Mammary epithelial cell (primary cell): Measurements from ENCODE around the gene TNIK.

Source experiments
- EZH2 ChIP-seq: IDR thresholded peaks from 2 replicates; pipeline ENCODE4 v1.6.1; 2012; ENCODE audit warnings: low read length, inconsistent platforms, borderline replicate concordance
- TF ChIP-seq, protein P1 (sequence below), 2 donors: IDR thresholded peaks in 1 of 2; conservative IDR thresholded peaks in 1 of 2; 2 replicates each; pipeline ENCODE4 v1.5.1; 2011 to 2012; ENCODE audit warnings: inconsistent platforms in 2 of 2, low read length in 2 of 2, mild to moderate bottlenecking in 2 of 2, control low read depth in 1 of 2, low read depth in 1 of 2; ENCODE audit not compliant: insufficient read depth in 1 of 2; ENCODE audit errors: extremely low read depth in 1 of 2

DNA sequence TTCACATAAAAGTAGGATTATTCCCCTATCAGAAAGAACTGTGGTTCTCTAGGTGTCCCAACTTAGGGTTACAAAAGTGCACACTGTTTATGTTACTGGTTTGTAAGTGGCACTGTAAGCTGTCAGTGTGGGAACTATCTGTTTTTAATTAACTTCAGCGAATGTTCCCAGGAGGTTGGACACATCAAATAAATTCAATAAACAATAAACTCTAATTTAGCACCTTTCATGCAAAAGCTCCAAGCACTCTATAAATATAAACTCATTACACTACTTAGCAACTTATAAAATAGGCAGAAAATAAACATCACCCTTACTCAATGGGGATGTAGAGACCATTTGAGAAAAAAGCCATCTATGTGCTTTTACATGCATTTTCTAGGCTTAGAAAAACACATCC is 265.2 kb downstream of the TNIK start:
- TF ChIP-seq, protein P1, sequence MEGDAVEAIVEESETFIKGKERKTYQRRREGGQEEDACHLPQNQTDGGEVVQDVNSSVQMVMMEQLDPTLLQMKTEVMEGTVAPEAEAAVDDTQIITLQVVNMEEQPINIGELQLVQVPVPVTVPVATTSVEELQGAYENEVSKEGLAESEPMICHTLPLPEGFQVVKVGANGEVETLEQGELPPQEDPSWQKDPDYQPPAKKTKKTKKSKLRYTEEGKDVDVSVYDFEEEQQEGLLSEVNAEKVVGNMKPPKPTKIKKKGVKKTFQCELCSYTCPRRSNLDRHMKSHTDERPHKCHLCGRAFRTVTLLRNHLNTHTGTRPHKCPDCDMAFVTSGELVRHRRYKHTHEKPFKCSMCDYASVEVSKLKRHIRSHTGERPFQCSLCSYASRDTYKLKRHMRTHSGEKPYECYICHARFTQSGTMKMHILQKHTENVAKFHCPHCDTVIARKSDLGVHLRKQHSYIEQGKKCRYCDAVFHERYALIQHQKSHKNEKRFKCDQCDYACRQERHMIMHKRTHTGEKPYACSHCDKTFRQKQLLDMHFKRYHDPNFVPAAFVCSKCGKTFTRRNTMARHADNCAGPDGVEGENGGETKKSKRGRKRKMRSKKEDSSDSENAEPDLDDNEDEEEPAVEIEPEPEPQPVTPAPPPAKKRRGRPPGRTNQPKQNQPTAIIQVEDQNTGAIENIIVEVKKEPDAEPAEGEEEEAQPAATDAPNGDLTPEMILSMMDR (conservative IDR thresholded peaks at IDR 0.05 in 1 of 2, IDR thresholded peaks at IDR 0.05 in 1 of 2; ENCODE audit: extremely low read depth in 1 of 2, insufficient read depth in 1 of 2, low read depth in 1 of 2, low read length in 2 of 2): no peak
- no peak for TF ChIP-seq EZH2
